Calu3 (cell line): Measurements from ENCODE around the gene EMID1. TPM values are rescaled to one million over a fixed set of nuclear protein-coding genes. Genes with fewer than 3 reads are reported as not detected.

Source experiments
- BruUV-seq: library from RNA; stranded (reverse); fragments of 400-500 nt; replicated peaks from 2 replicates; lab custom pipeline; 2021; lab: Mats Ljungman, UMichigan
- CTCF ChIA-PET: fragments of 300-600 bp; sonication (Branson Sonifier 250); formaldehyde crosslinking; loops from one replicate; lab custom pipeline; 2022; ENCODE audit warnings: antibody characterized with exemption; lab: Charles Lee
- DNase-seq: peaks from one replicate; pipeline ENCODE4 v3.0.0; 2022
- H3K27ac Mint-ChIP-seq: one replicate; pipeline ENCODE4 v1.8.0; 2022; ENCODE audit warnings: mixed read lengths; ENCODE audit not compliant: unreplicated experiment
- H3K27me3 Mint-ChIP-seq: one replicate; pipeline ENCODE4 v1.8.0; 2022; ENCODE audit warnings: mixed read lengths; ENCODE audit not compliant: unreplicated experiment
- H3K36me3 Mint-ChIP-seq: one replicate; pipeline ENCODE4 v1.8.0; 2022; ENCODE audit warnings: mild to moderate bottlenecking, moderate library complexity, mixed read lengths; ENCODE audit not compliant: insufficient read depth, unreplicated experiment
- H3K4me1 Mint-ChIP-seq: one replicate; pipeline ENCODE4 v1.8.0; 2022; ENCODE audit warnings: mild to moderate bottlenecking, low read depth, mixed read lengths; ENCODE audit not compliant: unreplicated experiment
- H3K4me3 Mint-ChIP-seq: one replicate; pipeline ENCODE4 v1.8.0; 2022; ENCODE audit warnings: mild to moderate bottlenecking, low read depth, moderate library complexity, mixed read lengths; ENCODE audit not compliant: unreplicated experiment
- H3K9me3 Mint-ChIP-seq: one replicate; pipeline ENCODE4 v1.8.0; 2022; ENCODE audit warnings: low read depth, mixed read lengths; ENCODE audit not compliant: unreplicated experiment
- CTCF ChIP-seq: fragments of 200-600 bp; IDR thresholded peaks from one replicate; pipeline ENCODE4 v1.8.0; 2022; ENCODE audit warnings: antibody characterized with exemption; ENCODE audit not compliant: unreplicated experiment
- intact Hi-C: fragments of 100-400 bp; cut with micrococcal nuclease; formaldehyde crosslinking; loops from one replicate; pipeline ENCODE4 v1.10.0; 2022; ENCODE audit not compliant: unreplicated experiment
- total RNA-seq: library from RNA; stranded (reverse); gene quantifications from 2 replicates; pipeline ENCODE4 v1.2.3, GENCODE V29; 2022

Gene EMID1
- total RNA-seq, 1 experiment from 2014 or later: 1.1 TPM

GRCh38 chr22:29213493-29213892 lies 7.8 kb downstream of the EMID1 start:
- no peak overlapping the region for H3K27ac Mint-ChIP-seq
- H3K27me3 Mint-ChIP-seq: peaks cover 94% of the 10 kb centered on the region
- H3K36me3 Mint-ChIP-seq: no peaks in the 10 kb centered on the region
- no peak overlapping the region for H3K4me3 Mint-ChIP-seq
- CTCF ChIA-PET: no interaction called here
- BruUV-seq: no TSS peak
- no peak for DNase-seq
- TF ChIP-seq CTCF: no peak
- no peaks in the 10 kb centered on the region for H3K4me1 Mint-ChIP-seq
- no peaks in the 10 kb centered on the region for H3K9me3 Mint-ChIP-seq
- intact Hi-C loops: no loop called here

- Mint-ChIP-seq H3K4me3 (no peak overlapping the region), H3K9me3 (no peaks in the 10 kb centered on the region), H3K27me3 (peaks cover 96% of the 10 kb centered on the region), H3K36me3 (no peaks in the 10 kb centered on the region), H3K27ac (no peak overlapping the region), H3K4me1 (no peaks in the 10 kb centered on the region)
- TF ChIP-seq CTCF: no peak
- CTCF ChIA-PET: interaction anchor here (0.6 kb wide), 1 partner anchor 13 kb away, joined by 8 read pairs; no protein-coding TSS in a partner anchor
- no TSS peak for BruUV-seq
- intact Hi-C loops: no loop called here
- DNase-seq: no peak
Observed at GRCh38 chr22:29214232-29214631, 8.5 kb downstream of the EMID1 start.

DNA sequence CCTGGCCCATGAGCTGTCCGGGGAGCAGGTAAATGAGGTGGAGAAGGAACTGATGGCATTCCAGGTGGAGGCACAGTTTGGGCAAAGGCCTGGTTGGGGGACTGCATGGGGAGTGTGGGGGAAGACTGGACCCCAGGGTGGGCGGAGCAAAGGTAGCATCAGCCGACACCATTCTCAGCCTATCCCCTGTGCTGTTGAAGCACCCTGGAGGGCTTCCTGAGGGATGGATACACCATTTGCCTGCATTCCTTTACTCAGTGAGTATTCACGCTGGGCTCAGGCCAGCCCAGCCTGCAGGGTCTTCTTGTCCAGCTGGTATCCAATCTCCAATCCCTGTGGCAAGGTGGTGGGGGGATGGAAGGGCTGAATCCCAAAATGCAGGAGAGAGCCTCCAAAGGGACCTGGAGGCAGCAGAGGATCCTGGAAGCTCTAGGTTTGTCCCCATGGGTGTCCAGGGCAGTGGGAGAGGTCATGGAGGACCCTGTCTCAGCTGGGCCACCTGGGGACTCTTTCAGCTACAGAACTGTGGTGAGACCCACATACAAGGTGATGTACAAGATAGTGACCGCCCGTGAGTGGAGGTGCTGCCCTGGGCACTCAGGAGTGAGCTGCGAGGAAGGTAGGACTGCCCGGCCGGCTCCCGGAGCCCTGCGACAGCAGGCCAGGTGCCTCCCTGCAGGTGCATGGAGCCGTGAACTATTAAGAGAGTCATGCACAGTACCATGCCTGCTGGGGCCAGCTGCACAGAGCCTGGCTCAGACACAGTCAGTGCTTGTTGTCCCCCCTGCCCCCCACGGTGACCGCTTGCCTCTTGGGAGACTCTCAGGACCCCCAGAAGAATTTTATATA lies 9.5 kb downstream of the EMID1 start:
- H3K4me1 Mint-ChIP-seq: no peaks in the 10 kb centered on the region
- no peak overlapping the region for H3K4me3 Mint-ChIP-seq
- intact Hi-C loops: no loop called here
- BruUV-seq: no TSS peak
- H3K27ac Mint-ChIP-seq: no peak overlapping the region
- no peak for DNase-seq
- no peak for TF ChIP-seq CTCF
- H3K9me3 Mint-ChIP-seq: no peaks in the 10 kb centered on the region
- CTCF ChIA-PET: interaction anchor here (0.8 kb wide), 1 partner anchor 11 kb away, joined by 4 read pairs; no protein-coding TSS in a partner anchor
- no peaks in the 10 kb centered on the region for H3K36me3 Mint-ChIP-seq
- peaks cover 96% of the 10 kb centered on the region for H3K27me3 Mint-ChIP-seq

GRCh38 chr22:29216011-29216872 lies 10.5 kb downstream of the EMID1 start:
- Mint-ChIP-seq H3K9me3 (no peaks in the 10 kb centered on the region), H3K27ac (no peak overlapping the region), H3K4me1 (no peaks in the 10 kb centered on the region), H3K27me3 (peaks cover 96% of the 10 kb centered on the region), H3K4me3 (no peak overlapping the region), H3K36me3 (no peaks in the 10 kb centered on the region)
- CTCF ChIA-PET: interaction anchor here (0.8 kb wide), 1 partner anchor 10 kb away, joined by 4 read pairs; no protein-coding TSS in a partner anchor
- no TSS peak for BruUV-seq
- no peak for TF ChIP-seq CTCF
- intact Hi-C loops: no loop called here
- no peak for DNase-seq
